Measurements from ENCODE around the gene SMO.
"Not testable (repeated sequence)": the region's sequence is repeated elsewhere in the genome, so short reads cannot be mapped to it uniquely, and the experiment has no call there.

SMO gene

GRCh38 chr7:129210256-129210988, 22.0 kb downstream of the SMO start:
- peak; percentile 74 to 78 for DNase-seq

- DNase-seq = no peak
Observed at GRCh38 chr7:129210989-129211312, 22.5 kb downstream of the SMO start.

GRCh38 chr7:129212126-129212525, 23.7 kb downstream of the SMO start:
- no peak for DNase-seq

GRCh38 chr7:129212596-129212995, 24.2 kb downstream of the SMO start:
- DNase-seq = no peak

- no peak for DNase-seq
Observed at GRCh38 chr7:129213828-129214227, 25.4 kb downstream of the SMO start.

GRCh38 chr7:129215691-129216090, 27.3 kb downstream of the SMO start:
- not testable (repeated sequence) for DNase-seq

GRCh38 chr7:129216101-129216715, 27.8 kb downstream of the SMO start:
- DNase-seq = not testable (repeated sequence)

- DNase-seq = not testable (repeated sequence)
Observed at GRCh38 chr7:129216821-129217416, 28.5 kb downstream of the SMO start.

GRCh38 chr7:129218514-129219062, 30.2 kb downstream of the SMO start:
- peak; percentile 79 to 80 for DNase-seq

GRCh38 chr7:129219166-129219565, 30.7 kb downstream of the SMO start:
- not testable (repeated sequence) for DNase-seq

GRCh38 chr7:129222064-129222463, 33.6 kb downstream of the SMO start:
- no peak for DNase-seq

GRCh38 chr7:129224251-129225205, 36.1 kb downstream of the SMO start, which contains the start of gene AHCYL2:
AHCYL2 (plus strand) TSS chr7:129225030.
- peak; percentile 94 to 96 for DNase-seq

GRCh38 chr7:129225206-129225930, 36.9 kb downstream of the SMO start:
- DNase-seq = peak; percentile 42 to 48

- no peak for DNase-seq
Observed at GRCh38 chr7:129225931-129226572, 37.6 kb downstream of the SMO start.

- no peak for DNase-seq
Observed at GRCh38 chr7:129227646-129228578, 39.5 kb downstream of the SMO start.

- no peak for DNase-seq
Observed at GRCh38 chr7:129228633-129229032, 40.2 kb downstream of the SMO start.

GRCh38 chr7:129231666-129232065, 43.2 kb downstream of the SMO start:
- no peak for DNase-seq

GRCh38 chr7:129238546-129238945, 50.1 kb downstream of the SMO start:
- DNase-seq = no peak

- no peak for DNase-seq
Observed at GRCh38 chr7:129240119-129240820, 51.8 kb downstream of the SMO start.

GRCh38 chr7:129244220-129244619, 55.8 kb downstream of the SMO start:
- no peak for DNase-seq

All from stimulated activated CD4-positive, alpha-beta T cell treated with anti-CD3 and anti-CD28 coated beads, Interleukin-2, amount 100 ng/mL, for 48 hours (primary cell).